Fibroblast of skin of right quadriceps (primary cell): ENCODE results near the gene POLR2E.

Experiments used
- DNase-seq: peaks from one replicate; pipeline ENCODE4 v3.0.0-alpha.2; 2013

POLR2E gene

DNA sequence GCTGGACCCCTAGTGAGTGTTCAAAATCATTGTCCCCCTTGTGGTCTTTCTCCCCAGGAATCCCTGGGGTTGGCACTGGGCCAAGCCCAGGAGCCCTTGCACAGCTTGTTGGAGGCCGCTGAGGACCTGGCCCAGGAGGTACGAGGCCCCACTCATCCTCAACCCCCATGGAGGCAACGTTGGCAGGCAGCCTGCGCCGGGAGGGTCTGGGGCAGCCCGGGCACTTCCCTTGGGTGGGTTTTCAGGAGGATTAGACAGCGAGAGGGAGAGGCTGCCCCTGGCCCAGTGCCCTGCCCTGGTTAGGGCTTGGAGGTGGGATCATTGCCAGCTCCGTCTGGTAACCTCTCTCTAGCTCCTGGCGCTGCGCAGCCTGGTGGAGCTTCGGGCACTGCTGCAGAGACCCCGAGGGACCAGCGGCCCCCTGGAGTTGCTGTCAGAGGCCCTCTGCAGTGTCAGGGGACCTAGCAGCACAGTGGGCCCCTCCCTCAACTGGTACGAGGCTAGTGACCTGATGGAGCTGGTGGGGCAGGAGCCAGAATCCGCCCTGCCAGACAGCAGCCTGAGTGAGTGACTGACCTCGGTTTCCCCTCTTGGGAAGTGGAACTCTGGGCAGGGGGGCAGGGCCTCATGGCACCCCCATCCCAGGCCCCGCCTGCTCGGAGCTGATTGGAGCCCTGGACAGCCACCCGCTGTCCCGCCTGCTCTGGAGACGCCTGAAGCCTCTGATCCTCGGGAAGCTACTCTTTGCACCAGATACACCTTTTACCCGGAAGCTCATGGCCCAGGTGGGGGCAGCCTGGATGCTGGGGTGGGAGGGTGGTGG is 52.3 kb downstream of the POLR2E start:
- DNase-seq, result no peak

GRCh38 chr19:1041835-1042685 is 53.1 kb downstream of the POLR2E start:
- no peak for DNase-seq

DNA sequence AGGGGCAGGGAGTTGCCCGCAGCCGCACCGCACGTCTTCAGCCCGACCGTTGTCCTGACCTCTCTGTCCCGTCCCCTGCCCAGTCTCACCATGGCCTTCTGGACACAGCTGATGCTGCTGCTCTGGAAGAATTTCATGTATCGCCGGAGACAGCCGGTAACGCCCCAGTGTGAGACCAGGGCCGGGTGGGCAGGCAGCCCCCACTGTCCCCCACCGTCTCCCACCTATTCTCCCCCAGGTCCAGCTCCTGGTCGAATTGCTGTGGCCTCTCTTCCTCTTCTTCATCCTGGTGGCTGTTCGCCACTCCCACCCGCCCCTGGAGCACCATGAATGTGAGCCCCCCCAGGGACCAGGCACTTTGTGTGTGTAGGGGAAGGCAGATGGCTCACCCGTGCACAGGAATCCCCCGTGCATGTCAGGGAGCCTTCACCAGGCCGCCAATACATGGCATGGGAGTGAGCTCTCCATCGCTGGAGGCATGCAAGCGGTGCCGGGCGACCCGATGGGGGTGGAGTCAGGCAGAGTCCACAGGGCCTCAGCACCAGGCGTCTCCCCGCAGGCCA is 53.8 kb downstream of the POLR2E start:
- no peak for DNase-seq

- peak; percentile 95 for DNase-seq
These were observed 54.5 kb downstream of the POLR2E start for GRCh38 chr19:1040476-1041271.

DNA sequence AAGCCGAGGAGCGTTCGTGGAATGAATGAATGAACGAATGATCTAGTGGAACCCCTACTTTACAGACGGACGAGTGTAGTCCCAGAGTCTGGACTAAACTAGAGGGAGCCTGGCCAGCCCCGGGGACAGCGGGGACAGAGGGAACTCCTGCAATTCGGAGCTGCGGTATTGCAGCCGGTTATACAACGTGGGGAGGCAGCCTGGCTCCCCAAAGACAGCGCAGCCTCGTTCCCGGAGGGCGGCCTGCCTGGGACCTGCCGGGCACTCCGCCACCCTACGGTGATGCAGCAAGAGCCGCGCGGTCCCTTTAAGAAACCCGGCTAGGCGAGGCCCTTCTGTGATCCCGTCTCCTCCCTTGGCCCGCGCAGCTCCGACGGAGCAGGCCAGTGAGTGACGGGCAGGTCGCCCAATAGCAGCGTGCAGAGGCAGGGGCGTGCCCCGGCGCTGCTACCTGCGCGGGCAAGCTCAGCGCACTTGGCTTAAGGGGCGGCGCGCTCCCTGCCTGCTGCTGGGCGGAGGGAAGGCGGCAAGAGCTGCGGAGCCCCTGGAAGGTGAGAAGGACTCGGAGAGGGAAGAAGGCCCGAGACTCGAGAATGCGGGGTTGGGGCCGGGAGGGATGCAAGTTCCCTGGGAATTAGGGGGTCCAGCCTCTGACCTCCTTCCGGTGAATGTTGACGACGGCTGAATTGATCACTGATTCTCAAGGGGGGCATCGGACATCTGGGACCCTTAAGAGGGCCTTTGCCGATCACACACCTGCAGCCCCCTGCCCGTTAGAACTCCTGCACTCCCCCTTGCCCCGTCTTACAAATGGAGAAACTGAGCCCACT is 55.3 kb downstream of the POLR2E start, which contains the start of gene ABCA7:
ABCA7 (plus strand) TSS at position 462 of the 830 bp plus-strand sequence. CDS start 1,255 bp downstream, outside the sequence.
- peak; percentile 98 for DNase-seq

GRCh38 chr19:1038978-1039645 is 56.1 kb downstream of the POLR2E start:
- DNase-seq, result peak; percentile 32

GRCh38 chr19:1037621-1038064 is 57.5 kb downstream of the POLR2E start:
- no peak for DNase-seq
